GM21576 (cell line): ENCODE data around the gene TEC.
"Not testable (repeated sequence)": the region's sequence is repeated elsewhere in the genome, so short reads cannot be mapped to it uniquely, and the experiment has no call there.

Experiments
- ATAC-seq: cut with Tn5 transposase; IDR thresholded peaks from one replicate; pipeline ENCODE4 v1.9.1; 2021; ENCODE audit warnings: mild to moderate bottlenecking, moderate library complexity; ENCODE audit not compliant: unreplicated experiment

Gene TEC

DNA sequence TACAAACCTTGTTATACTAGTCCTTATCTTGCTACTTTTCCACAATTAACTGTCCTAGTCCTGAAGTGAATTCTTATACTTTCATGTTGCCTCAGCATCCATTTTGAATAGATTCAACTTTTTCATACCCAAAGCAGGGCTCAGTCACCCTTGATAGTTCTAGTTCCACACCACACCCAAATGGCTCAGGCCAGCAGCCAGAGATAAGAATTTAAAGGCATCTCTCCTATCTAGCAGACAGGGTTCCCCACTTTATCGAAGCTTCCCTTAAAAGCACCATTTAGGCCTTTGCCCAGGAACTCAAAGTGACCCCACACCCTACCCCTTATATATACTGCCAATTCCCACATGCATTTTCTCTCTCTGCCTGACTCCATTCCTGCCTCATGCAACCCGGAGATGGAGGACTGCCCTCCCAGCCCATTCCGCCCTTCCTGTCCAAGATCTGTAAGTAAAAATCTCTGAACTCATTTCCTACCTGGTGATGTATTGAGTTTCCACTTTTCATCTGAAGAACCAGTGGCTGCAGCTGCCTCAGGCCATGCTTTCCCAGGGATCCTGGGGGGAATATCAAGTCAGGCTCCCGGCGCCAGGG is 71.9 kb downstream of the TEC start:
- ATAC-seq = no peak

DNA sequence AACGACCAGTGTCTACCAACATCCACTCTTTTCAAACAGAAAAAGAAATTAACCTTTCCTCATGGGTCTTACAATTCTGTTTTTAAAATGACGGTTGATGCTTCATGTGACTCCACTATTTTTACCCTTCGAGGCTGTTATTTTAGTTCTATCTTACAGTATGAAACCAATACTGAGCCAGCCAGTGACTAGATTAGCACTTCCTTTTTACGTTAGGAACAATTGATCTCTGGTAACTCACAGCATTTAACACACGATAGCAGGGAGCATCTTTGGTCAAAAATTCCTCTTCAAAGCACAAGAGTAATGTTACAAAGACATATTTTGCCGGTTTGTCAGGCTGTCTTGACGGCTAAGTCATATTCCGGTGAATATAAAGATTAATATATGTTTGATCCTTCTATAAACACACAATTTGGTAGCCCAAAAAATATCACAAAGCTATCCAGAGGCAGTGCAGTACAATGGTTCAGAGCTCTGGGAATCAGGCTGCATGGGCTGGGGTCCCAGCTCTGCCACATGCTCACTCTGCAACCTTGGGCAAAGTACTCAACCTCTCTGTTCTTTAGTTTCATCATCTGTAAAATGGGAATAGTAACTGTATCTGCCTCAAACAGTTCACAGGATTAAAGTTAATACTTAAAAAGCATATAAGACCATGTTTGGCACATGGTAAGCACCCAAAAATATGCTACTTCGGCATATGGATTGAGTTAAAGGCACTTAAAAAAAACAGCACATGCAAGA is 72.7 kb downstream of the TEC start:
- ATAC-seq = peak; percentile 61

DNA sequence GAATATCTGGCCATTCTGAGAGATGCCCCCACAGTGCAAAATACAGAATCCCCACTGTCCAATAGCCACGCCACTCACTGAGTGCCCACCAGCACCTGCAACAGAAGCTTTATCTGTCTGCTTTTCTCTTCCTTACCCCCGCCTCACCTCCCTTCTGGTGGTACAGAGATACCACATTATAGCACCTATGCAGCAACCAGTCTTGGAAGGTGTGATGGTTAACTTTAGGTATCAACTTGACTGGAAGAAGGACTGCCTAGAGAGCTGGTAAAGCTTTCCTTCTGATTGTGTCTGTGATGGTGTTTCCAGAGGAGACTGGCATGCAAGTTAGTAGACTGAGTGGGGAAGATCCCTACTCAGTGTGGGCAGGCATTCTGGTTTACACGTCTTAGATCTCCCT is 73.8 kb downstream of the TEC start:
- ATAC-seq = no peak

DNA sequence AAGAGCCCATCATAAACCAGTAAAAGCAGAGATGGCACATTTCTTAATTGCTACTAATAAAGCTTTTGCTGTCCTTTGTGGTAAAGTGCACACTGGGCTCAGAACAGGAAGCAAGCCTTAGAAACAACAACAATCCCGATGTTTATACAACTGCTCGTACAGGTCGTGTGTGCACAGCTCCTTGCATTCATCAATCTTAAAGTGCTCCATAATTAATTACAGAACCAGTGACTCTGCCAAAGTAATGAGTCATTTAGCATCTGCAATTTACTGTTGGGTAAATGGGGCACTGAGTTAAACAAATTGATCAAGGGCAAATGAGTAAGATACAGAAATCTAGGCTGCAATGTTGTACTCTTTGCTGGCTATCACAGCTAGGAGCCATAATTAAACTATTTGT is 74.3 kb downstream of the TEC start:
- ATAC-seq = no peak

DNA sequence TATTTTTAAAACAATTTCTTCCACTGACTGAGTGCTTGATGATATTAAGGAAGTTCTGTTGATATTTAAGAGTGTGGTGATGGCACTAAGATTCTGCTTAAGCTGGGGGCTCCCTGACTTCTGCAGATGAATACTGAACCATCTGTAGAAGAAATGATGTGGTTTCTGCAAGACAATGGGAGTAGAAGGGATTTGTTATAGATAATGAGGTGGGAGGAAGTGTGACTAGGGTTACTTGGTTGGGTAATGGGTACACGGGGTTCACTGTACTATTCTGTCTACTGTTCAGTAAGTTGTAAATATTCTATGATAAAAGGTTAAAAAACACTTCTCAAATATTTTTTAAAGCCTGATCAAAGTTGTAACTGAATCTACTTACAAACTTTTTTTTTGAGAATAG is 74.7 kb downstream of the TEC start:
- ATAC-seq = no peak

DNA sequence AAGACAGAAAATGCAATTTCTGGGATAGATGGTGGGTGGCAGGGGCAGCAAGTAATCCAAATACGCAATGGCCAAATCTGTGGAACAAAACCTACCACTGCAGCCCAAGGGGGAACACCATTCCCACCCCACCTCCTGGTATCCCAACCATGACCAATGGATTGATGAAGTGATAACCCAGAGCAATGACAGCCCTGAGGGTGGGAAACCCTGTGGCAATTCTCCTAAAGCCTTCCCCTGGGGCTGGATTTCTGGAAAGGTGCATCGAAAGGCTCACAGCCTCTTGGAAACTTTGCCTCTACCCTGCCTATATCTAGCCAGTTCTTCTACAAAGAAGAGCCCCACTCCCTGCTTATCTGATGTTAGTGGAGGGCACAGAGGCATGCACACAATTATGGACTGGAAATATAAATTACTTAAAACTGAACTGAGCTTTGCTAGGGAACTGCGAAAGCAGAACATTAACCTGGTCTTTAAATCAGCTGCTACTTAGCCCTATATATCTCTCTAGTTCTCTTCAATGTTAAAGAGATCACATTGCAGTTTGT is 75.6 kb downstream of the TEC start:
- ATAC-seq = no peak

DNA sequence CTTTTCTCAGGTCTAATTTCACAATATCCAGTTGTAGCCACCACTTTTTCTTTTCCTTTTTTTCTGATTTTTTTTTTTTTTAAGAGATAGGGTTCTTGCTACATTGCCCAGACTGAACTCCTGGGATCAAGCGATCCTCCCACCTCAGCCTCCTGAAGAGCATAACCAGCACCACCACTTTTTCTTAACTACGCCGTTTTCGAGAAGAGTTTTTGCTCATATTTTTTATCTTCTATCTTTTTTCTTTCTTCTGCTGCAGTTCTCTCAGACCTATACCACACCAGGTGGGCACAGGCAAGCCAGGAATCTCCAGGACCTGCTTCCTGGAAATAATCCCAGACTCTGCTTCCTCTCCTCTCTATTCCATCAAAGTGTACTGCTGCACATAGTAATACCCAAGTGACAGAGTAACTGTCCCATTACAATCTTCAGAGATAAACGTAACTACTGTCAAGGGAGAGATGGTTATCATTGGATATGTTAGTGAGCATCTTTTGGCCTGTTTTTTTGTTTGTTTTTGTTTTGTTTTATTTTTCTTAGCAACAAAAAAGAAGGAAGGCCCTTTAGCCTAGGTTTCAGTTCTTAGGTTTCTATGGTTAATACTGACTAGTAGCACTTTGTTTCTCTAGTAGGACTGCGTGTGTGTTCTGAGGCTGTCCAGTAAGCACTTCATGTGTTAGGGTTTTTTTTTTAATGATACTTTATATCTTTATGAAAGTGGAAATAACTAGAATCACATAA is 76.4 kb downstream of the TEC start:
- ATAC-seq = no peak

DNA sequence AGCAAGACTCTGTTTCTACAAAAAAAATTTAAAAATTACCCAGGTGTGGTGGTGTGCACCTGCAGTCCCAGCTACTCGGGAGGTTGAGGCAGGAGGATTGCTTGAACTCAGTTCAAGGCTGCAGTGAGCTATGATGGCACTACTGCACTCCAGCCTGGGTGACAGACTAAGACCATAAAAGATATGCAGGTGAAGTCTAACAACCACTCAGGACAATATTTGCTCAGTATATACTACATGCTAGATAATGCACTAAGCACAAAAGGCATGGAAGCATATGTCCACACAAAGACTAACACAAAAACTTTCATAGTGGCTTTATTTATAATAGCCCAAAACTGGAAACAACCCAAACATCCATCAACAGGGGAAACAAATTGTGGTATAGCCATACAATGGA is 77.9 kb downstream of the TEC start:
- no peak for ATAC-seq

DNA sequence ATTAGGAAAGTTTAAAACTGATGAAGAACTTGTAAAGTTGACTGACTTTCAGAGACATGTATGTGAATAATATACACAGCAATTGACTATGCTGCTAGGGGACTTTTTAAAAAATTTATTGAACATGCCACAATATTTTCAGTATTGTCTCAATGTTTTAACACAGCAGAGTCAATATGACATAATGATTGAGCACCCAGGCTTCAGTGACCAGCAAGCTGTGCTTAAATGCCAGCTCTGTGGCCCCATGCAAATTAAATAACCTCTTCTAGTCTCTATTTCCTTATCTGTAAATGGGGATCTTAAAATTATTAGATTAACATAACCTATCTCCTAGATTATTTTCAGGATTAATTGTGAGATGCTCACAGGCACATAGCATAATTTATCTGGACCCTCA is 78.8 kb downstream of the TEC start:
- peak; percentile 51 for ATAC-seq

DNA sequence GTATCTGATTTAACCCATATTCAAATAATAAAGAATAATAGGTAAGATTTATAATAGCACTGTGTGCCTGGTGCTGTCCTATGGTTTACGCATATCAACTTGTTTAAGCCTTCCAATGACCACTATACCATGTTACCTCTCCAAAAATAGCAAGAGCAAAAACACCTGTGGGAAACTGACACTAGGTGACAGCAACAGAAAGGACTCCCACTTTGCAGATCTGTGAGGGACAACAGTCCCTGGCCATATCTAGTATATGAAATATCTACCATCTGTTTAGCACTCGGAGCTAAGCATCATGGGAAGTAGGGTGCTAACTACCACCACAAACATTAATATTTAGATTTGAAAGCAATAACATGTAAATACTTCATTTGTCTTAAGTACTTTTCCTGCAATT is 79.9 kb downstream of the TEC start:
- ATAC-seq = peak; percentile 38

DNA sequence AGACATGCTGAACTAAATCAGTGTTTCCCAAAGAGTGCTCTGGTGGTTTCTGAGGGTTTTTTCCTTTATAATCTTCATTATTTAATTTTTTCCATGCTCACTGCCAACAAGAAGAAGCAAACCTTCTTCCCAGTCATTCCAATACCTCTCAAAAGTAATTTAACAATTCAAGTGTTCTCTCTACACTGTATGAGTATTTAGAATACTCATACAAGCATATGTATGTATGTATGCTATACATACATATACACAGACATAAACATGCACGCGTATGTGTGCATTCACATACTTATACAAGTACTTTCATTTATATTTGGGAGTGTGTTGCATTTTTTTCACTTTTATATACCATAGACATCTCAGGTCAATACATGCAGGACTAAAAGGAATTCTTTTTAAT is 81.2 kb downstream of the TEC start:
- no peak for ATAC-seq

DNA sequence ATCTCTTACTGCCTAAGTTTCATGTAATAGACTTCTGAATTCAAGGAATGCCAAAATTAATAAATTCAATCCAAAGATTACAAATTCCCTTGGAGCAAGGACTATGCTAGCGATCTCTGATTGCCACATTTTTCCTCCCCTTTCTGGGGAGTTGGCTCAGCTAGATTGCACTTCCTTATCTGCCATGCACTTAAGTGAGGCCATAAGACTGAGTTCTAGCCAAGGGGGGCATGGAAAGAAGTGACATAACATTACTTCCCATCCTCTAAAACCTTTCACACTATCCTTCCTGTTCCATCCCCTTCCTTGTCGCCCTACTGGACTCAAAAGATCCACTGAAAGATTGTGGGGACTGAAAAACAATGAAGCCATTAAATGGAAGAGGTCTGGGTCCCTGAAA is 81.8 kb downstream of the TEC start:
- no peak for ATAC-seq

DNA sequence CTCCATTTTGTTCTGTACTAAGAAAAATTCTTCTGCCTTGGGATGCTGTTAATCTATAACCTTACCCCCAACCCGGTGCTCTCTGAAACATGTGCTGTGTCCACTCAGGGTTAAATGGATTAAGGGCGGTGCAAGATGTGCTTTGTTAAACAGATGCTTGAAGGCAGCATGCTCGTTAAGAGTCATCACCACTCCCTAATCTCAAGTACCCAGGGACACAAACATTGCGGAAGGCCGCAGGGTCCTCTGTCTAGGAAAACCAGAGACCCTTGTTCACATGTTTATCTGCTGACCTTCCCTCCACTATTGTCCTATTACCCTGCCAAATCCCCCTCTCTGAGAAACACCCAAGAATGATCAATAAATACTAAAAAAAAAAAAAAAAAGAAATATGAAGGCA is 82.6 kb downstream of the TEC start:
- not testable (repeated sequence) for ATAC-seq

DNA sequence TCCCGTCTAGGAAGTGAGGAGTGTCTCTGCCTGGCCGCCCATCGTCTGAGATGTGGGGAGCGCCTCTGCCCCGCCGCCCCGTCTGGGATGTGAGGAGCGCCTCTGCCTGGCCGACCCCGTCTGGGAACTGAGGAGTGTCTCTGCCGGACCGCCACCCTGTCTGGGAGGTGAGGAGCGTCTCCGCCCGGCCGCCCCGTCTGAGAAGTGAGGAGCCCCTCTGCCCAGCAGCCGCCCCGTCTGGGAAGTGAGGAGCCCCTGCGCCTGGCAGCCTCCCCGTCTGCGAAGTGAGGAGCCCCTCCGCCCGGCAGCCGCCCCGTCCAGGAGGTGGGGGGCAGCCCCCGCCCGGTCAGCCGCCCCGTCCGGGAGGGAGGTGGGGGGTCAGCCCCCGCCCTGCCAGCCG is 83.2 kb downstream of the TEC start:
- ATAC-seq = not testable (repeated sequence)

DNA sequence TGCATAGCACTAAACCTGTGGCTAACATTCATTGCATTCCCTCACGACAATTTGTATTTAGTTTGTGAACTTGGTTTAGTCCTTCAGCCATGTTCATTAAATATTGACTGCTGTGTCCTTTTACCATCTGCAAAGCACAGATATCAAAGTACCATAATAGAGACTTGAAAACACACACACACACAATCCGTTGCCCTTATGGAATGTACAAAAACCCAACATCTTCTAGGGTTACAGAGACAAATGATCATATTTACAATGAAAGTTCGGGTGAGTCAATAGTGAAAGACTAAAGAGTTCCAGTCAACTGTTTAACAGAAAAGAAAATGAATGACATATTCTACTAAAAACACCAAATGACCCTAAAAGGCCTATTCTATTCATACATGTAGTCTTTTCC is 84.8 kb downstream of the TEC start:
- no peak for ATAC-seq

DNA sequence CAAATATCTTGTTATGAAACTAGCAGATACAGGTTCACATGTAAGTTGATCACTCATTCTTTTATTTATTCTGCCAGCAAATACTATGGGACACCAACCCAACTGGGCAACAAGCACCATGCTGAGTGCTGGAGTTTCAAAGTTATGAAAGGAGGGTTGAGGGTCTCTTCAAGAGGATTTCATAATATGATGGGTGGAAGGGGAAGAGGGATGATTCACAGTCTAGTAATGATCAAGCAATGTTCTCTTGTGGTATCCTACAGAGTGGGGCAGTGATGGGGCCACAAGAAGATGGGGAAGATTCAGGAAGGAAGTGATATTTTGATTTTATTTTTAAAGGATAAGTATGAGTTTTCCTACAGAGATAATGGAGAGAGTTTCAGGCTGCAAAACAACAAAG is 89.4 kb downstream of the TEC start:
- no peak for ATAC-seq

DNA sequence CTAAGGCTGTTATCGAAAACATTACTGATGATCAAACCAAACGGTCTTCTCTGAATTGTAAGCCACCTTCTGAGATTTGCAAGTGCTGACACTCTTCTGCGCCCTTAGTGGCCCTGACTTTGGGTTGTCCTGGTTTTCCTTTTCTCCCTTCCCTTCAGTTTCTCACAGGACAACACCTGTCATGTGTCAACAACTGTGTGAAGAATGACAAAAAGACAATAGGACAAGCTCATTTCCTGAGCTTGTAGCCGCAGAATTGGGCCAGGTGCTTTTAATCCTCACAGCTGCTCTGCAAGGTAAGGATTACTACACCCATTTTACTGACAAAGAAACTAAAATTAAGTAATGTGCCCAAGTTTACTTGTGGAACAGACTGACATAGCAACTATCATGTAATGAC is 90.7 kb downstream of the TEC start:
- no peak for ATAC-seq

DNA sequence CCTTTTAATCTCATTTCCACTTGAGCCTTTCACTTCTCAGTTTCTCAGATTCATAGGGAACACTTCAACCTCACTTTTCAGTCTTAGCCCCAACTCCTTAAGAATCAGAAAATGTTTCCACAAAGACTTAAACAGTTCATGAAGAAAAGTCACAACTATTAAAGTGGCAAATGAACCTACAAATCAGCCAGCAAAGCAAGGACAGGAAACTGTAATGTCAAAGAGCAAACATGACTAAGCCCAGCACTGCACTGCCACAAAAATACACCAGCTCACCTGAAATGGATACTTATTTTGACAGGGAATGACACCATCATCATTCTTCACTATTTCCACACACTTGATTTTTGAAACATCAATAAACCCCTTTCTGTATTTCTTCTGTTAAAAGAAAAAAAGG is 93.8 kb downstream of the TEC start:
- ATAC-seq = no peak

DNA sequence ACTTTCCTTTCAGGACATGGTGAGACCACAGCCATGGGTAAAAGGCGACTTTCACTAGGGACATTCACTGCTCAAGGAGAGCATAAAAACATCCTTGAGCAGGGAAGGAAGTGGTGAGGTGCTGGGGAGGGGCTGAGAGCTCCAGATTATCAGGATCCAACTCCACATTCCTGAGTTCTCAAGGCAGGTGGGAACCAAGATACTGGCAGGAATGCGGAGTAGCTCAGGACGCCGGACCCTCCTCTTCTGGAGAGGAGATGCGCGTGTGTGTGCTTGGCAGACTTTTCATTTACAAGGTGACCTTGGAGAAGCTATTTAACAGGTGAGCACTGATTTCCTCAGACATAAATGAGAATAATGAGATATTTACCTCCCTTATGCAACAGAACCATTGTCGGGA is 94.3 kb downstream of the TEC start:
- ATAC-seq = no peak

DNA sequence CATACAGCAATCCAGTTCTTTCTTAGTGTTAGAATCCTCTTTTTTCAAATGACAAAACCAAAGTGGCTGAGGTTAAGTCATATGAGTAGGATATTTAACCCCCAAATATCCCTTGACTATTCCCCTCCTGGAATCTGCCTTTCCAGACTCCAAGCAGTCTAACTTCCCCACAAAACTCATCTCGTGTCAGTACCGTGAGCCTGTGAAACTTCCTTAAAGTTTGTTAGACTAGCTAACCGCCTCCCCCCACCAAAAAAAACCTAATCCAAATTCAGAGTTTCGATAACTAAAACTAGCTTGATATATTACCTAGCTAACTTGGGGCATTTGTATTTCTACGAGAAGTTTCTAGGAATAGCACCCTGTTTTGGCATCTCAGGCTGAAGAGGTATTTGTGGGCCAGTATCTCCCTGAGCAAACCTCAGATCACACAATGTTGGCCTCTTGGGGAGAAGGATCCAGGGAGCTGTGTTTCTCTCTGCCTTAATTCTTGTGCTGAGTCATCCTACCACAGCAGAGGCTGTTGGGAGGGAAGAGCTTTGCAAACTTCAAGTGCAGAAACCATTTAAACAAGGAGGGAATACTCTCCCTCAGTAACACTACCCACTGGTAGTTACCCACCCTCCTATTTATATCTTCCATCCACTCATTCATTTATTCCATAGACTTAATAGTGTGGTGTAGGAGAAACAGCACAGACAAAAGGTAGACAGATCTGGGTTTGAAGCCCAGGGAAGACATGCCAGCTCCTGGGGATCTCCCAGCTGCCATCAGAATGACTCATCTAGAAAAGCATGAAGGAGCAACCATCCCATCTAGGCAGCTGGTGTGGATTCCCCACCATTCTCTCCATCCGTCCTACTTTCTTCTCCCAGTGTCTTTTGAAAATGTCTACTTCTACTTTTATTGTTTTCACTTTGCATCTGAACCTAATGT is 96.3 kb downstream of the TEC start:
- no peak for ATAC-seq

DNA sequence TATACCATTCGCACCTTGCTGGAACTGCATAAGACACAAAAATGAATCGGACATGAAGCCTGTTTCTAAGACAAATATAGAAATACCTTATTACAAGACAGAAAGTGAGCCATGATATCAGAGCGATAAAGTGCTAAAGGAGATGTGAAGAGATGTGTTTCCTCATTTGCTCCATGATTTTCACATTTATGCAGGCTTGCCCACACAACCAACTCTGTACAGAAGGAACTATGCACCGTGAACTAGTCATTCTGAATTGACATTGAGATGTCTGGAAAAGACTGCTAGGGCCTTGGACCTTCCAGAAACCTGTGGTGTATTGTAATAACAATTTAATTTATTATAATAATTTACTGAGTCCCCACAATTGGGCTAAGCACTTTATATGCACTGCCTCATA is 97.0 kb downstream of the TEC start:
- ATAC-seq = no peak
